Prostate gland (tissue), 2 donors: ENCODE data around the gene SLC39A11. TPM values are rescaled to one million over a fixed set of nuclear protein-coding genes. Genes with fewer than 3 reads are reported as not detected.

Experiments used
- DNase-seq: peaks from one replicate; pipeline ENCODE4 v3.0.0-alpha.2; 2019; ENCODE audit warnings: low spot score
- H3K27ac ChIP-seq, 2 donors: fragments of 200-600 bp; sonication (generic); 2 replicates each; pipeline ENCODE4 v1.5.1; 2017 to 2019
- H3K27me3 ChIP-seq: fragments of 200-600 bp; sonication (generic); replicated peaks from 2 replicates; pipeline ENCODE4 v1.5.1; 2019; ENCODE audit not compliant: insufficient read depth
- H3K36me3 ChIP-seq, 2 donors: fragments of 200-600 bp; sonication (generic); 1 replicate in 1 of 2; 2 replicates in 1 of 2; pipeline versions ENCODE4 v1.5.1 to v1.8.1; 2017 to 2019
- H3K4me1 ChIP-seq: fragments of 200-600 bp; sonication (generic); replicated peaks from 2 replicates; pipeline ENCODE4 v1.5.1; 2019
- H3K4me3 ChIP-seq, 2 donors: fragments of 200-600 bp; sonication (generic); 2 replicates each; pipeline ENCODE4 v1.5.1; 2017 to 2019
- H3K9me3 ChIP-seq: fragments of 200-600 bp; sonication (generic); 2 replicates; pipeline ENCODE4 v1.5.1; 2017
- POLR2A ChIP-seq: fragments of 450-650 bp; IDR thresholded peaks from one replicate; pipeline ENCODE4 v1.6.1; 2016; ENCODE audit warnings: antibody characterized with exemption, mild to moderate bottlenecking
- POLR2AphosphoS5 ChIP-seq: sonication (generic); formaldehyde crosslinking; IDR thresholded peaks from one replicate; pipeline ENCODE4 v1.6.1; 2017; ENCODE audit warnings: antibody characterized with exemption
- WGBS: methylation state at CpG from one replicate; pipeline ENCODE4 v1.1.5; 2018; 5-methylcytosine and 5-hydroxymethylcytosine counted together
- intact Hi-C: fragments of 100-400 bp; cut with DNase I; formaldehyde crosslinking; loops from one replicate; pipeline ENCODE4 v1.14.2; 2022
- total RNA-seq, 2 donors: library from RNA; depleted of rRNA; stranded (reverse); fragments of >200 nt; gene quantifications; one replicate each; pipeline ENCODE4 v1.1.0, GENCODE V29; 2016
- TF ChIP-seq, protein P1 (sequence below), 4 experiments: fragments of 200-600 bp in 2 of 4; fragments of 450-650 bp in 2 of 4; sonication (generic) in 2 of 4; IDR thresholded peaks; 1 replicate in 3 of 4; 2 replicates in 1 of 4; pipeline ENCODE4 v1.5.1; 2016 to 2019; ENCODE audit warnings: antibody characterized with exemption in 4 of 4, mild to moderate bottlenecking in 2 of 4, moderate library complexity in 2 of 4

The SLC39A11 gene
- total RNA-seq, 2 donors from 2014 or later: 15.1 to 29.7 TPM

DNA sequence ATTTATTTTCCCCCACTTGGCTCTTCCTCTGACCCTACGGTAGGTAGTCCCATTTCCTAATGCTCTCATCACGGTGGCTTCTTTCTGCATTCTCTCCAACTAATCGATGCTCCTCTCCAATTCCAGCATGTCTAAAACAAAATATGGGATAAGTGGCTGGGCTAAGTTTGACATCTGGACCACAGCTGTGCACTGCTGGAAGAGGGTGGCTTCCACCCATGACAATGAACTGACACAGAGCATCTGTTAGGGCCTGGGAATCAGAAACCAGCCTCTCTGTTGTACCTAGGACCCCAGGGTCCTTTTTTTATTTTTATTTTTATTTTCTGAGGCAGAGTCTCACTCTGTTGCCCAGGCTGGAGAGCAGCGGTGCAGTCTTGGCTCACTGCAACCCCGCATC lies 29.0 kb upstream of the SLC39A11 start:
- 81% methylated on average over 5 of the region's 5 CpGs for WGBS
- Histone ChIP-seq H3K36me3 (no peaks in the 10 kb centered on the region), H3K9me3 (no peaks in the 10 kb centered on the region), H3K4me1 (no peaks in the 10 kb centered on the region), H3K27ac (no peak overlapping the region), H3K4me3 (no peak overlapping the region), H3K27me3 (no peaks in the 10 kb centered on the region)
- TF ChIP-seq POLR2AphosphoS5 (no peak), POLR2A (no peak)
- TF ChIP-seq, protein P1, sequence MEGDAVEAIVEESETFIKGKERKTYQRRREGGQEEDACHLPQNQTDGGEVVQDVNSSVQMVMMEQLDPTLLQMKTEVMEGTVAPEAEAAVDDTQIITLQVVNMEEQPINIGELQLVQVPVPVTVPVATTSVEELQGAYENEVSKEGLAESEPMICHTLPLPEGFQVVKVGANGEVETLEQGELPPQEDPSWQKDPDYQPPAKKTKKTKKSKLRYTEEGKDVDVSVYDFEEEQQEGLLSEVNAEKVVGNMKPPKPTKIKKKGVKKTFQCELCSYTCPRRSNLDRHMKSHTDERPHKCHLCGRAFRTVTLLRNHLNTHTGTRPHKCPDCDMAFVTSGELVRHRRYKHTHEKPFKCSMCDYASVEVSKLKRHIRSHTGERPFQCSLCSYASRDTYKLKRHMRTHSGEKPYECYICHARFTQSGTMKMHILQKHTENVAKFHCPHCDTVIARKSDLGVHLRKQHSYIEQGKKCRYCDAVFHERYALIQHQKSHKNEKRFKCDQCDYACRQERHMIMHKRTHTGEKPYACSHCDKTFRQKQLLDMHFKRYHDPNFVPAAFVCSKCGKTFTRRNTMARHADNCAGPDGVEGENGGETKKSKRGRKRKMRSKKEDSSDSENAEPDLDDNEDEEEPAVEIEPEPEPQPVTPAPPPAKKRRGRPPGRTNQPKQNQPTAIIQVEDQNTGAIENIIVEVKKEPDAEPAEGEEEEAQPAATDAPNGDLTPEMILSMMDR (IDR thresholded peaks at IDR 0.05): no peak
- intact Hi-C loops: no loop called here
- DNase-seq: no peak

DNA sequence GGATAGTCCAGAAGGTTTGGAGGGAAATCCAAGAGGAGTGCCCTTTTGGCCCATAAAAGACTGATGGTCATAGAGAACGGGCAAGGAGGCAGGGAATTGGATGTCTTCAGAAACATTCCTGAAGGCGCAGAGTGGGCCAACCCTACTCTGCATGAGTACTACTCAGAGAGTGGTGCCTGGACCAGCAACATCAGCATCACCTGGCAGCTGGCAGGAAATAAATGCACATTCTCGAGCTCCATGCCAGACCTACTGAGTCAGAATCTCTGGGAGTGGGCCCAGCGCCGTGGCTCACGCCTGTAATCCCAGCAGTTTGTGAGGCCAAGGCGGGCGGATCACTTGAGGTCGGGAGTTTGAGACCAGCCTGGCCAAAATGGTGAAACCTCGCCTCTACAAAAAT lies 27.1 kb upstream of the SLC39A11 start:
- 86% methylated on average over 10 of the region's 10 CpGs for WGBS
- intact Hi-C loops: no loop called here
- no peak for TF ChIP-seq POLR2AphosphoS5
- TF ChIP-seq, protein P1 (IDR thresholded peaks at IDR 0.05): no peak
- no peak for TF ChIP-seq POLR2A
- Histone ChIP-seq H3K27me3 (no peaks in the 10 kb centered on the region), H3K4me3 (no peak overlapping the region), H3K27ac (no peak overlapping the region), H3K36me3 (no peaks in the 10 kb centered on the region), H3K4me1 (no peaks in the 10 kb centered on the region), H3K9me3 (no peaks in the 10 kb centered on the region)
- no peak for DNase-seq

DNA sequence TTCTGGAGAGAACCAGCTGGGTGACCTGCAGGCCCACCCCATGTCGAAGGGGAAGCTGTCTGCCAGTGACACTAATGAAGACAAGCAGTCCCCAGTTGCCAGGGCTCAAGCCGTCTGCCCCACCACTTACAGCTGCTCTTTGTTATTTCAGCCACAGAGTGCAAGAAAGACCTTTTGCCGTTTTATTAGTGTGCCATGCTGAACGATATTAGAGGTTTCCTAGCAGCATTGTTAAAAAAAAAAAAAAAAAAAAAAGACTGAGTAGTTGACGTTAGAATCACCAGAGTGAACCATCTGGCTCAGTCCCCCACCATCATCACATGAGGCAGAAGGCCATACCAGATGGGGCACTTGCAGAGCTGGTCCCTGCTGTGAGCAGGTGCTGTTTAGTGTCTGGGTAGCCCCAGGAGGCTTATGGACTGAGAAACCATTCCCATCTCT lies 26.5 kb upstream of the SLC39A11 start:
- no peak overlapping the region for H3K4me3 ChIP-seq
- TF ChIP-seq, protein P1 (IDR thresholded peaks at IDR 0.05): no peak
- TF ChIP-seq POLR2AphosphoS5 (no peak), POLR2A (no peak)
- no peaks in the 10 kb centered on the region for H3K27me3 ChIP-seq
- no peaks in the 10 kb centered on the region for H3K9me3 ChIP-seq
- H3K4me1 ChIP-seq: no peaks in the 10 kb centered on the region
- no peak for DNase-seq
- 65% methylated on average over 5 of the region's 5 CpGs for WGBS
- H3K36me3 ChIP-seq: no peaks in the 10 kb centered on the region
- intact Hi-C loops: no loop called here
- H3K27ac ChIP-seq: no peak overlapping the region

DNA sequence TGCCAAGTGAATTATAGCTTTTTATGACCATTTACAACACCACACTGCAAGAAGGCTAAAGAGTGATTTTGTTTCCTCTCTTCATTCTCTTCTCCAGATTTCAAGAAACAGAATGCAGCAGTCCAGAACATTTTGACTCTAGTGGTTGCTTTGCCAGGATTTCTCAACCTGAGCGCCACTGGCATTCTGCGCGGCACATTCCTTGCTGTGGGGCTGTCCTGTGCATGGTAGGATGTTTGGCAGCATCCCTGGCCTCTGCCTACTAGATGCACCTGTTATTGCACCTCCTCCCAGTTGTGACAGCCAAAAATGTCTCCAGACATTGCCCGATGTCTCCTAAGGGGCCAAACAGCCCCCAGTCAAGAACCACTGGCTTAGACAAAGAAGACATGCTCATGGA lies 25.7 kb upstream of the SLC39A11 start:
- H3K9me3 ChIP-seq: no peaks in the 10 kb centered on the region
- 74% methylated on average over 4 of the region's 4 CpGs for WGBS
- no peaks in the 10 kb centered on the region for H3K36me3 ChIP-seq
- intact Hi-C loops: no loop called here
- H3K27ac ChIP-seq: no peak overlapping the region
- DNase-seq: no peak
- no peaks in the 10 kb centered on the region for H3K27me3 ChIP-seq
- no peaks in the 10 kb centered on the region for H3K4me1 ChIP-seq
- H3K4me3 ChIP-seq: no peak overlapping the region
- TF ChIP-seq POLR2A: no peak

DNA sequence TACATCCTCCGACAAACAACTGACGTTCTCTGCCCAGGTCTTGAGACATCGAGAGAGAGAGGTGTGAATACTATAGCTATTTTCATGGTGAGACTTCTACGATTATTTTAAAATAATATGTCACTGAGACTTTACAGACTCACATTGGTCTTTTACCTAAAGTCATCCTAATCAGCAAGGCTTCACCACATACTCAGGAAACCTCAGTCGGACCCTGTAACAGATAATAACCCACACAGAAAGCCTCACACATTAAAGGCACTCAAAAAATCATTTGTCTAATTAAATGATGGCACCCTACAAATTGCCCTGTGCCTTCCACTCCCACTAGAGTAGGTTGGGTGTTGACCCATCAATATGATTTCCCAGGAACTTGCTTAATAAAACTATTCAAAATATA lies 19.8 kb upstream of the SLC39A11 start:
- H3K27me3 ChIP-seq: no peaks in the 10 kb centered on the region
- H3K4me1 ChIP-seq: no peaks in the 10 kb centered on the region
- H3K9me3 ChIP-seq: no peaks in the 10 kb centered on the region
- no peak overlapping the region for H3K4me3 ChIP-seq
- TF ChIP-seq POLR2AphosphoS5 (no peak), POLR2A (no peak)
- TF ChIP-seq, protein P1 (IDR thresholded peaks at IDR 0.05): no peak
- WGBS: 93% methylated on average over 5 of the region's 5 CpGs
- H3K36me3 ChIP-seq: no peaks in the 10 kb centered on the region
- no peak for DNase-seq
- H3K27ac ChIP-seq: no peak overlapping the region
- intact Hi-C loops: no loop called here
